ENCODE measurements around the gene KCNK3.

The KCNK3 gene

GRCh38 chr2:26675651-26676255 is 16.8 kb upstream of the KCNK3 start:
- H3K4me1 ChIP-seq (ENCODE audit: control insufficient read depth, insufficient read depth, low read length) = peaks cover 2% of the 10 kb centered on the region; the same call in 1 of the 2 replicates
- peaks cover 7% of the 10 kb centered on the region for H3K9me3 ChIP-seq (ENCODE audit: control insufficient read depth, insufficient read depth, low read depth, low read length)
- H3K27ac ChIP-seq (ENCODE audit: low read depth, low read length) = no peak overlapping the region
- 0 out of 2 replicates have a peak, but pooled peaks cover 3% of the 10 kb centered on the region for H3K27me3 ChIP-seq (ENCODE audit: control insufficient read depth, insufficient read depth, low read length)
- no peak overlapping the region for H3K4me3 ChIP-seq (ENCODE audit: low read depth, low read length)
- H3K9ac ChIP-seq (ENCODE audit: low read length) = no peak overlapping the region
- no peaks in the 10 kb centered on the region for H3K36me3 ChIP-seq (ENCODE audit: control insufficient read depth, insufficient read depth, low read length)

- Histone ChIP-seq H3K36me3 (ENCODE audit: control insufficient read depth, insufficient read depth, low read length) (no peaks in the 10 kb centered on the region), H3K4me1 (ENCODE audit: control insufficient read depth, insufficient read depth, low read length) (no peaks in the 10 kb centered on the region; the same call in 1 of the 2 replicates), H3K9ac (ENCODE audit: low read length) (no peak overlapping the region), H3K4me3 (ENCODE audit: low read depth, low read length) (no peak overlapping the region), H3K27ac (ENCODE audit: low read depth, low read length) (no peak overlapping the region), H3K27me3 (ENCODE audit: control insufficient read depth, insufficient read depth, low read length) (0 out of 2 replicates have a peak, but pooled peaks cover 2% of the 10 kb centered on the region), H3K9me3 (ENCODE audit: control insufficient read depth, insufficient read depth, low read depth, low read length) (peaks cover 7% of the 10 kb centered on the region)
Observed at GRCh38 chr2:26678035-26678434, 14.5 kb upstream of the KCNK3 start.

DNA sequence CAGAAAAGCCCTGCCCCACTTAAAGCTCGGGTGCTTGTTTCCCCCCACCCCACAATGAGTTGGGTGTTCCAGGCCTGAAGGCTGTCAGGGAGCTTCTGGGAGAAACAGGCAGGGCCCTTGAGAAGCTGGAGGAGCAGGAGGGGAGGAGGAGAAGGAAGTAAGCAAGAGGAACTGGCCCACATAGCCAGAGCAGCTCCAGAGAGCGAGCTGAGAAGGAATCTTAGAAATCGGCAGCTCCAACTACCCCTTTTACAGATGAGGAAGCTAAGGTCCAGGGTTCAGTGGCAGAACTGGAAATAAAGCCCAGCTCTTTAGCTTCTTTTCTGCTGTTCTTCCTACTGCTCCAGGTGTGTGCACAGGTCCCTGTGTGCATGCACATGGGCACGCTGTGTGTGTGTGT is 12.7 kb upstream of the KCNK3 start:
- H3K4me1 ChIP-seq (ENCODE audit: control insufficient read depth, insufficient read depth, low read length) = no peaks in the 10 kb centered on the region; the same call in 1 of the 2 replicates
- H3K4me3 ChIP-seq (ENCODE audit: low read depth, low read length) = no peak overlapping the region
- H3K9me3 ChIP-seq (ENCODE audit: control insufficient read depth, insufficient read depth, low read depth, low read length) = peaks cover 7% of the 10 kb centered on the region
- no peaks in the 10 kb centered on the region for H3K36me3 ChIP-seq (ENCODE audit: control insufficient read depth, insufficient read depth, low read length)
- H3K9ac ChIP-seq (ENCODE audit: low read length) = no peak overlapping the region
- no peaks in the 10 kb centered on the region for H3K27me3 ChIP-seq (ENCODE audit: control insufficient read depth, insufficient read depth, low read length)
- H3K27ac ChIP-seq (ENCODE audit: low read depth, low read length) = no peak overlapping the region

GRCh38 chr2:26681656-26682055 is 10.9 kb upstream of the KCNK3 start:
- Histone ChIP-seq H3K27me3 (ENCODE audit: control insufficient read depth, insufficient read depth, low read length) (peaks cover 9% of the 10 kb centered on the region), H3K4me1 (ENCODE audit: control insufficient read depth, insufficient read depth, low read length) (peaks cover 3% of the 10 kb centered on the region; the same call in 1 of the 2 replicates), H3K9ac (ENCODE audit: low read length) (no peak overlapping the region), H3K36me3 (ENCODE audit: control insufficient read depth, insufficient read depth, low read length) (no peaks in the 10 kb centered on the region), H3K9me3 (ENCODE audit: control insufficient read depth, insufficient read depth, low read depth, low read length) (peaks cover 7% of the 10 kb centered on the region), H3K27ac (ENCODE audit: low read depth, low read length) (no peak overlapping the region), H3K4me3 (ENCODE audit: low read depth, low read length) (no peak overlapping the region)

DNA sequence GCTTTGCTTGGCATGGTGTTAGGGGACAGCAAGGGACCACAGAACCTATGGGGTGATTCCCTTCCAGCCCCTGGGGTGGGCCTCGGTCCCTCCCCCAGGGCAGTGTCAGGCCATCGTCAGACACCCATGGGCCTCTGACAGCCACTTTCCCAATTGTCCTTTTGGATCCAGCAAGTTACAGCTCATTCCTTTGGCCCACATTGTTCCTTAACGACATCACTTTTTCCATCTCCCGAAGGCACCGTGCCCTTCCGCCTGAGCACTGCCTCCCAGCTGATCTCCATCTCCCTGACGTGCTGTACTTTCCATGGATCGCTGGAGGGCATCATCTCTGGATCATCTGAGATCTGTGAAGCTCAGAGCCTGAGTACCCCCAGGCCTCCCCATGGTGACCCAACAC is 10.4 kb upstream of the KCNK3 start:
- Histone ChIP-seq H3K27ac (ENCODE audit: low read depth, low read length) (no peak overlapping the region), H3K9me3 (ENCODE audit: control insufficient read depth, insufficient read depth, low read depth, low read length) (peaks cover 7% of the 10 kb centered on the region), H3K9ac (ENCODE audit: low read length) (no peak overlapping the region), H3K4me3 (ENCODE audit: low read depth, low read length) (no peak overlapping the region), H3K27me3 (ENCODE audit: control insufficient read depth, insufficient read depth, low read length) (peaks cover 11% of the 10 kb centered on the region), H3K4me1 (ENCODE audit: control insufficient read depth, insufficient read depth, low read length) (peaks cover 3% of the 10 kb centered on the region; the same call in 1 of the 2 replicates), H3K36me3 (ENCODE audit: control insufficient read depth, insufficient read depth, low read length) (no peaks in the 10 kb centered on the region)

DNA sequence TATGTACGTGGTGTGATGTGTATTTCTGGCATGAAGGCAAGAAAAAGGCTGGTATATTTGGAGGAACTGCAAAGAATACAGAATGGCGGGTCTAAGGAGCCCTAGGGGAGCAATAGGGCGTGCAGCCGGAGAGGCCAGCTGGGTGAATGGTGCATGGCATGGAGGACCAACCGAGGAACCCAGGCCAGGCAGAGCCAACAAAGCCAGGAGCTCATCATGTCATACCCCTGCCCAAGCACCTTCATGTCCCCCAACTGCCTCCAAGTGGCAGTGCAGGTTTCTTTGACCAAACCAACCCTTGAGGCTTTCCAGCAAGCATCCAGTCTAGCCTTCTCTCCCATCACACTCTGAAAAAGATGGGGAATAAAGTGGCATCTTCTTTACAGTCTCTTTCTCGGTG is 8.9 kb upstream of the KCNK3 start:
- Histone ChIP-seq H3K4me1 (ENCODE audit: control insufficient read depth, insufficient read depth, low read length) (peaks cover 3% of the 10 kb centered on the region; the same call in 1 of the 2 replicates), H3K4me3 (ENCODE audit: low read depth, low read length) (no peak overlapping the region), H3K9ac (ENCODE audit: low read length) (no peak overlapping the region), H3K27me3 (ENCODE audit: control insufficient read depth, insufficient read depth, low read length) (peaks cover 26% of the 10 kb centered on the region), H3K36me3 (ENCODE audit: control insufficient read depth, insufficient read depth, low read length) (no peaks in the 10 kb centered on the region), H3K9me3 (ENCODE audit: control insufficient read depth, insufficient read depth, low read depth, low read length) (no peaks in the 10 kb centered on the region), H3K27ac (ENCODE audit: low read depth, low read length) (no peak overlapping the region)

DNA sequence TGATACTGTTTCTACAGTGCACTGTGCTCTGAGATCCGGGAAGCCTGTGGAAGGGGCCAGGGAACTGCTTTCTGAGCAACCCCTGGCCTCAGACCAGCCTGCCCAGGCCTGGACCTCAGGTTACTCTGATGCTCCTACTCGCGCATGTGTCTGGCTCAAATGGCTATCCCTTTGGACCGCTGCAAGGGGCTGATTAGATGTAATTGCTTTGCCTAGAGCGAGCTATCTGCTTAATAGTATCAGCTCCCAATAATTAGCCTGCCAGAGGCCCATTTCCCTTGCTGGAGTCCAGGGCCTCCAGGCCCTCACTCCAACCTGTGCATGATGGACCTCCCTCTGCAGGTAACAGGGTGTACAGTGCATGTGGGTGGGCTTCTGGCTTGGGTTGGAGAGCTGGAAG is 7.2 kb upstream of the KCNK3 start:
- peaks cover 43% of the 10 kb centered on the region for H3K27me3 ChIP-seq (ENCODE audit: control insufficient read depth, insufficient read depth, low read length)
- H3K9ac ChIP-seq (ENCODE audit: low read length) = no peak overlapping the region
- H3K36me3 ChIP-seq (ENCODE audit: control insufficient read depth, insufficient read depth, low read length) = no peaks in the 10 kb centered on the region

DNA sequence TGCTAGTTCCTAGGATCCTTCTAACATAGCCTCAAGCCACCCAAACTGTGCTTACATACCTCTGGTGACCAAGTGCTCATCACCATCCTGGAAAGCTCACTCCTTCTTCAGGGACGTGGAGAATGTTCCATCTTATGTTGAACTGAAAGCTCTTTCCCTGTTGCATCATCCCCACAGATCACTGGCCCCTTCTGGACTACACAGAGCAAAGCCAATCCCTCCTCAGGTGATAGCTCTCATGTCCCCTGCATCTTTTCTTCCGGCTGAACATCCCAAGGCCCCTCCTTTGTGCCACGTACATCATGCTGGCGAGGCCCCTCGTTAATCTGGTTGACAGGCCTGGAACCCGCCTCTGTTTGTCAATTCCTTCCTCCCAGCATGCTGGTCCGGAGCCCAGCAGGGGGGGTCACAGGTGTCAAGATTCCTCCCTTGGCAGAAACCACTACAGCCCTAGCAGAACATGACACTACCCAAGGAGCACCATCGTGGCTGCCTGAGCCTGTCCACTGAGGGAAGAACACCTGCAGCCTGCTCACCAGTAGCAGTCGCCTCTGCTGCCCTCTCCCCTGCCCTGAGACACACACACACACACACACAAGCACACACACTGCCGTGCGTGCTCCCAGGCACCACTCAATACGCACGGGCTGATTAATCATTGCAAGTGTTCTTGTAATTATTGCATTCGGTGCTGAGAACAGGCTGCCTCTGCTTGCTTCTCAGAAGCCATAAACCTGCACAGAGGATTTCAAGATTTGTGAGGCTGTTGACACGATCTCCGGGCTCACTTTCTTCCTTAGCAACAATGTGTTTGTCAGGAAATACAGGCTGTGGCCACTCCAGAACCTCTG is 6.3 kb upstream of the KCNK3 start:
- no peaks in the 10 kb centered on the region for H3K36me3 ChIP-seq (ENCODE audit: control insufficient read depth, insufficient read depth, low read length)
- peaks cover 52% of the 10 kb centered on the region for H3K27me3 ChIP-seq (ENCODE audit: control insufficient read depth, insufficient read depth, low read length)
- no peak overlapping the region for H3K27ac ChIP-seq (ENCODE audit: low read depth, low read length)
- H3K9me3 ChIP-seq (ENCODE audit: control insufficient read depth, insufficient read depth, low read depth, low read length) = no peaks in the 10 kb centered on the region
- H3K9ac ChIP-seq (ENCODE audit: low read length) = no peak overlapping the region
- no peak overlapping the region for H3K4me3 ChIP-seq (ENCODE audit: low read depth, low read length)
- peaks cover 3% of the 10 kb centered on the region; the same call in 1 of the 2 replicates for H3K4me1 ChIP-seq (ENCODE audit: control insufficient read depth, insufficient read depth, low read length)

More for the DNA sequence above, 7.2 kb upstream of the KCNK3 start:
- Histone ChIP-seq H3K4me1 (ENCODE audit: control insufficient read depth, insufficient read depth, low read length) (peaks cover 3% of the 10 kb centered on the region; the same call in 1 of the 2 replicates), H3K27ac (ENCODE audit: low read depth, low read length) (no peak overlapping the region), H3K4me3 (ENCODE audit: low read depth, low read length) (no peak overlapping the region), H3K9me3 (ENCODE audit: control insufficient read depth, insufficient read depth, low read depth, low read length) (no peaks in the 10 kb centered on the region)

DNA sequence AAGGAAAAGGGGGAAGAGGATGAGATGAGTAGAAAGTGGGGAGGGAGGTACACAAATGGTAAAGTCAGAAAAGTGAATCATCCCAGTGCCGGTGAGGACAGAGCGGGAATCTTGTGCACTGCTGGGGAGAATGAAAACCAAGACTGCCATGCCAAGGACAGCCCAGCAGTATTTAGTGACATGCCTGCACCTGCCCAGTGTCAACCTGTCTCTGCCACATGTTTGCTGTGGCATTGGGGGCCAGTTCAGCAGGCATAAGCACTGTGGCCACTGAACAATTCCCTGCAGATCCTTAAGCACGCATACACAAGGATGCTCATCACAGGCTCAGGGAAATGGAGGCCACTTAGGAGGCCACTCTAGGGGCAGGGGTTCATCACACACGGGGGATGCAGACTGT is 5.2 kb upstream of the KCNK3 start:
- Histone ChIP-seq H3K4me1 (ENCODE audit: control insufficient read depth, insufficient read depth, low read length) (peaks cover 12% of the 10 kb centered on the region; the same call in 1 of the 2 replicates), H3K36me3 (ENCODE audit: control insufficient read depth, insufficient read depth, low read length) (no peaks in the 10 kb centered on the region), H3K27me3 (ENCODE audit: control insufficient read depth, insufficient read depth, low read length) (peaks cover 62% of the 10 kb centered on the region), H3K27ac (ENCODE audit: low read depth, low read length) (no peak overlapping the region), H3K9me3 (ENCODE audit: control insufficient read depth, insufficient read depth, low read depth, low read length) (no peaks in the 10 kb centered on the region), H3K9ac (ENCODE audit: low read length) (no peak overlapping the region), H3K4me3 (ENCODE audit: low read depth, low read length) (no peak overlapping the region)

DNA sequence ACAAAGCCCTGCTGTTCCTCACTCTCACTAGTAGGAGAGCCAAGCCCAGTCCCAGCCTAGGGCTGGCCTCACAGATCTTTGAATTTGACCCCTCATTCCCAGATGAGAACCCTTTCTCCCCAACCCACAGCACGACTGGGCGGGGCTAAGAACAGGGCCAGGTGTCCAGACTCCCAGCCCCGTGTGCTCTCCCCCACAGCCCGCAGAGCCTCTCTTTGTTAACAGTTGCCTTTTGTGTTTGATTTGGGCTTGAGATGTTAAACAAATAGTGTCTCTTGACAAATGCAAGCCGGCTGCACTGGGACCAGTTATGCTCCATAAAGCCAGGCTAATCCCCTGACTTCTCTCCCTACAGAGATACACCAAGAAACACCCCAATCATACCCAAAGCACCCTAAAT is 4.7 kb upstream of the KCNK3 start:
- Histone ChIP-seq H3K36me3 (ENCODE audit: control insufficient read depth, insufficient read depth, low read length) (no peaks in the 10 kb centered on the region), H3K4me1 (ENCODE audit: control insufficient read depth, insufficient read depth, low read length) (peaks cover 12% of the 10 kb centered on the region; the same call in 1 of the 2 replicates), H3K27me3 (ENCODE audit: control insufficient read depth, insufficient read depth, low read length) (peaks cover 63% of the 10 kb centered on the region), H3K9ac (ENCODE audit: low read length) (no peak overlapping the region), H3K4me3 (ENCODE audit: low read depth, low read length) (no peak overlapping the region), H3K27ac (ENCODE audit: low read depth, low read length) (no peak overlapping the region), H3K9me3 (ENCODE audit: control insufficient read depth, insufficient read depth, low read depth, low read length) (no peaks in the 10 kb centered on the region)

DNA sequence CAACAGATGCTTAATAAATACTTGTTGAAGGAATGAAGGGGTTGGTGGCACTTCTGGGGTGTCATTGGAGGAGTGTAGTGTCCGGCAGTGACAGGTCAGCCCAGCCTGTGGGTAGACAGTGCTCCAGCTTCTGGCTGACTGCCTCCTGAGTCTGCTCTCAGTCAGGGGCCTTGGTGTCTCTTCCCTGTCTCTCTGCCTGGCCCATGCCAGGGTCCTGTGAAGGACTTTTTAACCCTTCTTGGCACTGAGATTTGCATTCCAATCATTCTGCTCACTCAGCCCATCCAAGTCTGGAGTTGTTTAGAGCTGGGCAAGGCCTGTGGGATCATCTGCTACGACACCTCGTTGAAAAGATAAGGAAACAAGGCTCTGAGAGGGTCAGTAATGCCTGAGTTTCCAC is 1.4 kb upstream of the KCNK3 start:
- Histone ChIP-seq H3K27ac (ENCODE audit: low read depth, low read length) (no peak overlapping the region), H3K9ac (ENCODE audit: low read length) (no peak overlapping the region), H3K9me3 (ENCODE audit: control insufficient read depth, insufficient read depth, low read depth, low read length) (no peaks in the 10 kb centered on the region), H3K4me1 (ENCODE audit: control insufficient read depth, insufficient read depth, low read length) (peaks cover 19% of the 10 kb centered on the region; the same call in 1 of the 2 replicates), H3K4me3 (ENCODE audit: low read depth, low read length) (no peak overlapping the region), H3K27me3 (ENCODE audit: control insufficient read depth, insufficient read depth, low read length) (peaks cover 88% of the 10 kb centered on the region), H3K36me3 (ENCODE audit: control insufficient read depth, insufficient read depth, low read length) (no peaks in the 10 kb centered on the region)

Data from HUES6 (cell line).